Measurements from ENCODE around the gene LRRC8C.

DNA sequence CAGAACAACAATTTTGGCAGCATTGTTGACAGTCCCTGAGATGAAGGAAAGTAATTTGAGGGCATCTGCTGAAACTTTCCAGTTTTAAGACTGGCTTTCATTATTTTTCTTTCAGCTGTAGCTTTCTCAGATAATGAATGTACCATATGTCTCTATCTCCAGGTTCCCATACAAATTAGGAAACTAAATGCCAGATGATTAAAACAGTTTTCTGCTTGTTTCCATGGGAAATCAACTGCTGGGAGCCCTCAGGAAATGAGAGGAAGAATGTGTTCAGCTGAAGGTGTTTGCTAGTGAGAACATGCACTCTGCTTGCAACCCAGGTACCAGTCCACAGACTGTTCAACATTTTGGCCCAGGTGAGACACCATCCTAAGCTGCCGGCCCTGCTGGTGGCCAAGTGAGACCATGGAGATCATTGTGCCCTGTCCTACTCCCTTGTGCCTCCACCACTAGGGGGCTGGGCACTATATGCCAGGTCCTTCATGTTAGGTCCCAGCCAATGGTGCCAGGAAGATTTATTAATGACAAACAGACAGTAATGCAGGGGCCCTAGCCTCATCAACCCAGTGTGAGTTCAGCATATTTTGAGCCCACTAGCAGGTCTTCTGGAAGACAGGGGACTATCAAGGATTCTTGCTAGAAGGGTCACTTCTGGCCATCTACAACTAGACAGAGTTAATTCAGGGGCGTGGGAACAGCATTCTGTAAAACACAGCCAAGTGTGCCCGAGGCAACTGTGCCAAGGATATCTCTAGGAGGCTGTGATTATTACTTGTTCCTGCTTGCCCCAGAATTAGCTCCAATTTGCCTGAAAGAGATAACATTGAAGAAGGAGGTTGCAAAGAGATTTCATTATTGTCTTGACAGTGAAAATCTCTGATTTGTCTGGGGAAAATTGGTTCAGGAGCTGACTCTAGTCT is 17.0 kb upstream of the LRRC8C start:
- no peak for TF ChIP-seq POLR2AphosphoS5 (IDR thresholded peaks at IDR 0.05; ENCODE audit: low read depth, low read length)
- TF ChIP-seq POLR2A (IDR thresholded peaks at IDR 0.05; ENCODE audit: low read depth, low read length) = no peak
- no peak for TF ChIP-seq TAF1 (IDR thresholded peaks at IDR 0.05; ENCODE audit: low read depth, low read length)
- TF ChIP-seq SPI1 (IDR thresholded peaks at IDR 0.05; ENCODE audit: low read depth, low read length) = no peak
- no peak for TF ChIP-seq POU2F2 (IDR thresholded peaks at IDR 0.05; ENCODE audit: low read depth, low read length)
- no peak for TF ChIP-seq PAX5 (IDR thresholded peaks at IDR 0.05; ENCODE audit: insufficient read depth, low read length, severe bottlenecking)

All from GM12891 (cell line).